Measurements from ENCODE around the gene KSR1.
A peak's percentile ranks its signal among the peaks of the same experiment; 100 is the strongest.

KSR1 gene

DNA sequence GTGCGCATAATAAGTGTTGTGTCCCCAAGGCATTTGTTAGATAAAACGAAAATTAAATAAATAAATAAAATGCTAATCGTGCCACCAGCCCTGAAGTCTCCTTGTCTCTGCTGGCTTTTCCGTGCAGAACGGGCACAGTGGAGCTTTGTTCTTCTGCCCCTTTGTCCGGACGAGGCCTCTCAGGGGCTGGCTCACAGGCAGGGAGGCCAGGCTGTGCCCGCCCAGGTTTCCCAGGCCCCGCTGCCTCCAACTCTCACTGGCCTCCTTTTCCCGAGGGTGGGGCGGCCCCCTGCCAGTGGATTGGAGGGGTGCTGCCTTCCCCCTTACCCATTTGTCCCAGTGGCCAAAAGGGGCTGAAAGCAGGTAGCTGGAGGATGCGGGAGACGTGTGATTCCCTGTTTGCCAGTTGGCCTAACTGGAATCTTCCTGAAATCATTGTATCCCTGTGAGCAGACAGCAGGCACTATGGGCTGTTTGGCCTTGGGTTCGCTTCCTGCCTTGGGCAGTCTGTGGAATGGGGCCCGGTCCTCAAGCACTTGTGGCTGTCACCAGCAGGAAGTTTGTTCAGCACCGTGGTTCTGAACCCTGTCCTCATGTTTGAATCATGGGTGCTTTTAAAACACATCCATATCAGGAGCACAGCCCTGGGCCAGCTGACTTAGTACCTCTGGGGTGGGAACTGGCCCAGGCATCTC is 64.4 kb downstream of the KSR1 start:
- no peak for DNase-seq

DNA sequence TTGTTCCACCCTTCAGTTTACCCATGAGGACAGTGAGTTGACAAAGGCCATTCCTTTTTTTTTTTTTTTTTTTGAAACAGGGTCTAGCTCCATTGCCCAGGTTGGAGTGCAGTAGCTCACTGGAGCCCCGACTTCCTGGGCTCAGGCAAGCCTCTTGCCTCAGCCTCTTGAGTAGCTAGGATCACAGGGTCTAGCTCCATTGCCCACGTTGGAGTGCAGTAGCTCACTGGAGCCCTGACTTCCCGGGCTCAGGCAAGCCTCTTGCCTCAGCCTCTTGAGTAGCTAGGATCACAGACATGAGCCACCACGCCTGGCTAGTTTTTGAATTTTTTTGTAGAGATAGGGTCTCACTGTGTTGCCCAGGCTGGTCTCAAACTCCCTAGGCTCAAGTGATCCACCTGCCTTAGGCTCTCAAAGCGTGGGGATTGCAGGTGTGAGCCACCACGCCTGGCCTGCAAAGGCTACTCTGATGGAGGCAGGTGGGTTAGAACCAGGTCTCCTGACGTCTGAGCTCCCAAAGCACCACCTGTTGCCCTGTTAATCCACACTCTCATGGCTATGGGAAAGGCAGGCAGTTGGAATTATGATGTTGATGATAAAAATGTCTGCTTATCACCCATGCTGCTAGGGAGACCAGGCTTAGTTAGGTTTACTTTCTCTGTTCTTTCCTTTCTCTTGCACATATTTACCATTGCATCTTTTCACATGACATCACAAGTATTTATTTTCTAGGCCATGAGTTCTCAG is 65.2 kb downstream of the KSR1 start:
- DNase-seq: no peak

DNA sequence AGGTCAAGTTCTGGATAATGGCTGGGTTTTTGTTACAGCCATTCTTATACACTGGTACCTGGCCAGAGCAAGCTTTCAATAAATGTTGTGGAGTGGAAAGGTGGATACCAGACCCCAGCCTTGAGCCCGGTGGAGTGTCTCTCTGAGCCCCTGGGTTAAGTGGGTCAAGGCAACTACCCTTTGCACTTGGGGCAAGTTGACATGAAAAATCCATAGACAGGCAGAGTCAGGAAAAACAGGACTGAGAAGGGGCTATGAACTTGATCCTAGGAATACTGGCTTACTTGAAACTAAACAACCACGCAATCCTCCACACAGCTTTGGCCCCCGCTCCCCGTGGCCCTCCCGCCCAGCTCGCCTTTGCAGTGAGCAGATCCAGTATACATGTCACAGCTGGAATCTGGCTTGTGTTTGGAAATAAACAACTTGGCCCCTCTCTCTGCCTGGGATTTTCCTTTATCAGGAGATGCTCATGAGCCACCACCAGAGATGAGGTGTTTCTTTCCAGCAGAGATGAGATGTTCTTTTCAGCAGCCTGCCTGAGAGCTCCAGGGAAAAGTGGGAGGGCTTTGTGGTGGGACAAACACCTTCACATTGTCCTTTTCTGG is 65.9 kb downstream of the KSR1 start:
- no peak for DNase-seq

DNA sequence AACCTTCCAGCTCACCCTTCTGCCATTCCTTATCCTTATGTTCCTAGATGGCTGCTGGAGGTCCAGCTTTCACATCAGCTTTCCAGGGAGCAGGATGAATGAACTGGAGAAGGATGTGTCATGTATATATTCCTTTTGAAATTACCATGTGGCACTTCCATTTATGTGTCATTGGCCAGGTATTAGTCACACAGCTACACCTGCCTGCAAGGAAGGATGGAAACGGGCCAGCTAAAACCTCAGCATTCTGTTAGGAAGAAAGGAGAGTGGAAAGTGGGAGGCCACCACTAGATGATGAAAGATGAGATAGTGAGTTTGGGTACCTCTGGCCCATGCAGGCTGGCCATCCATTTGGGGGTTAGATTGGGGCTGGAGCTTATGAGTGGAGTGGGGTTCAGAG is 67.5 kb downstream of the KSR1 start:
- no peak for DNase-seq

DNA sequence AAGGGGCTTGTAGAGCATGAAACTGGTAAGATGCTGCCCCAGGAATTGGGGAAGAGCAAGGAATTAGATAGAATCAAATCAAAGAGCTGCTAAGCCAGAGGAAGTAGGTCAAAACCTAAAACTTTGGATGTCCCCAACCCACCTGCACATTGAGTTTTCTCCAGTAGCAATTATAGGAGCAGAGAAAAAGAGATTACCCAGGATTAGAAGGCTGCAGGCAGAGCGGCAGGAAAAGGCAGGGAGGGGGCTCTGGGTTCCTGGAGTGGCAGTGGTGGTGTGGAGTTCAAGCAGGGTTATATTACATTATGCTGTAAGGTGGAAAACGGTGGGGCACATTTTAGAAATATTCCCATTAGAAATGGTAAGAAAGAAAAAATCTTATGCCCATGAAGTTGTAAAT is 68.3 kb downstream of the KSR1 start:
- no peak for DNase-seq

DNA sequence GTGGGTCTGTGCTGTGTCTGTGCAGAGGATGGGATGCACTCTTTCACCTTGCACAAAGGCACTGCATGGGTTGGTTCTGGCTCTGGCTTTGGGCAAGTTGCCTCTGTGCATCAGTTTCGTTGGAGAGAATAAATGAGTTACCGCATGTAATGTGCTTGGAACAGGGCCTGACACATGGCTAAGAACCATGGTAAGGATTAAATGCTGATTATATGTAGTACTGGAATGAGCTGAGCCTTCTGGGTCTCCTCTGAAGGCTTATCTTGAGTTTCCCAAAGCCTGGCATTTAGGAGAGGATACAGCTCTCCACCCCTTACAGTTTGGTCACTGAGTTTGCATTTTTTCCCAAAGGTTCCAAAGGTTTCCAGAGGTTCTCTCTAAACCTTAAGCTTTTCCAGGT is 69.1 kb downstream of the KSR1 start:
- no peak for DNase-seq

DNA sequence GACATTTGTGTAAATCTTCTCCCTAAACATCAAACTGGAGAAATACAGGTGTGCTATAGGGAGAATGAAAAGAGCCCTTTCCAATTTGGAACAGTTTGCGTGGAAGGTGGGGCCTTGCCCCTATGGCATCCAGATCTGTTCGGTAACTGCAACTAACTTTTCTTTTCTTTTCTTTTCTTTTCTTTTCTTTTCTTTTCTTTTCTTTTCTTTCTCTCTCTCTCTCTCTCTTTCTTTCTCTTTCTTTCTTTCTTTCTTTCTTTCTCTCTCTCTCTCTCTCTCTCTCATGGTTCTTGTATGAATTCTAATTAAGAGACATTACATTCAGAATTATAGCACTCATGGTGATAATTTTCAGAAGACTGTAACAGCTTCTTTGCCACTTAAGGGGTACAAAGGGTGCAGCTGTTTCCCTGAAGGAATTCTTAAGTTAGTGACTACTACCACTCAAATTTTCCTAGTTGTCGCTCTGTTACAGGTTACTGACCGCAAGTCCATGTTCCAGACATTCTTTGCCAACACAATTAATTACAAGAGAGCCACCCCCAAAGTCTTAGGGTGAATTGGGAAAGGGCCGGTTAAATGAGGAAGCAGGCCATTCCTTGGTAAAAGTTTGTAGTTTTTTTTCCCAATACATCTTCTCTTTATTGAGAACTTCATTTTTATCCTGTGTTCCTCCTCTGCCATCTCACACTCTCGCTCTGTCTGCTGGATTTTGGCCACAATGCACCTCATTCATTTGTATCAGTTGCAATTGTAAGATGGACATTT is 69.8 kb downstream of the KSR1 start:
- DNase-seq: no peak

DNA sequence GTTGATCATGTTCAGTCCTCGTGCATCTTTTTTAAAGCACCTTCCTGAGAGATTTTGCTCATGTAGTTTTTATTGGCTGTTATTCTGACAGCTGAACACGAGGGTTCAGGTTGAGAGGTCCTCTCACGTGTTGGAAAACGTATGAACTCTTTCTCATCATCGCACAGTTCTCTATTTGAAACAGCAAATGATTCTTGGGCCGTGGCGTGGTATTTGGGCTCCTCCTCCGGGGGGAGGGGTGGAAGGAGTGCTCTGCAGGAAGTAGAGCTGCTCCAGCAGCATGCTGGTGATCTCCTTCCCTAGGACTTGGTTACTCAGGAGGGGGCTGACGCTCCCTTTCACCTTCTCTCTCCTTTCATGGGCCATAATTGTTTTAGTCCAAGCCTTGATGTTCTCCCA is 70.4 kb downstream of the KSR1 start:
- no peak for DNase-seq

DNA sequence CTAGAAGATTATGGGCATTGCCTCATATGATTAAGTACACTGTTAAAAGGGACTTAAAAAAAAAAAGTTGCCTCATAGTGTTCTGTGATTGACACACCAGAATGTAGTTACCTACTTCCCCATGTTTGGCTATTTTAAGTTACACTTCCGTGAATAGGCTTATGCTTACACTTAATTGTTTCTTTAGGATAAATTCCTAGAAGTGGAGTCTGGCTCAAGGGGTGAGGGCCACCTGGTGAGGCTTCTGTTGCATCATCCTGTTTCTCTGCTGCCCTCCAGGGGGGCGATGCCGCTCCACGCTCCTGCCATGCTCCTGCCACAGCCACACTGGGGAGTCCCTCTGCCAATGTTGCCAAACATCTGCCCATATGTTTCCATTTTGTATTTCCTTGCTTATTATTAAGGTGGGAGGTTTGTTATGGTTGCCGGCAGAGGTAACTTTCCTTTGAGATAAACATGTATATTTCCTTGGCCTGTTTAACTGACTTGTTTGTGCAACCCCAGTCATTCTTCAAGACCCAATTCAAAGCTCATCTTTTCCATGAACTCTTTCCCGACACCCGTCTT is 73.1 kb downstream of the KSR1 start:
- DNase-seq: peak; percentile 78

DNA sequence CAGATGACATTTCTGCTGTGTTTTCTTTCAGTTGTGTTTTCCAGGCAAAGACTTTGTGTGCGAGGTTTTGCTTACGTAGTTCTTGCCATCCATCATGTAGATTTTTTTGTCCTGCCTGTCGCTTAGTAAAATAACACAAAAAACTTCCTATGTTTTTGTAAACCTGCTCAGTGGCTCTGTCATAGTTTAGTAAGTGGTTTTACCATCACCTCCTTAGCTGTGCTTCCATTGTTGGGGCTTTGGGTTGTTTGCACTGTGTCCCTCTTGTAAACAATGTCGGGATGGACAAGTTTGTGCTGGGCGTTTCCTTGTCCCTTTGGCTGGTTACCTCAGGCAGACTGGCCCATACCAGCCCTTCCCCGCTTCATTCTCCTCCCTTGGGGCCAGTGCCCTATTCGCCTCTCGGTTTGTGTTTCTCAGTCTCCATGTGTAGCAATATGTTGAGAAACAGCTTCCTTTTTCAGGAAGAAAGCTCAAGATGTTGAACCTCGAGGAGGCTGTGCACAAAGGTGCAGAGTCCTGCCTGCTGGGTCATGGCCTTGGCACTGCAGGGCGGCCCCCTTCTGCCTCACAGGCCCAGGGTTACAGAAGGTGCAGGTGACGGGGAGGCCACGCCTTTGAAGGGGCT is 74.6 kb downstream of the KSR1 start:
- DNase-seq: peak; percentile 72

DNA sequence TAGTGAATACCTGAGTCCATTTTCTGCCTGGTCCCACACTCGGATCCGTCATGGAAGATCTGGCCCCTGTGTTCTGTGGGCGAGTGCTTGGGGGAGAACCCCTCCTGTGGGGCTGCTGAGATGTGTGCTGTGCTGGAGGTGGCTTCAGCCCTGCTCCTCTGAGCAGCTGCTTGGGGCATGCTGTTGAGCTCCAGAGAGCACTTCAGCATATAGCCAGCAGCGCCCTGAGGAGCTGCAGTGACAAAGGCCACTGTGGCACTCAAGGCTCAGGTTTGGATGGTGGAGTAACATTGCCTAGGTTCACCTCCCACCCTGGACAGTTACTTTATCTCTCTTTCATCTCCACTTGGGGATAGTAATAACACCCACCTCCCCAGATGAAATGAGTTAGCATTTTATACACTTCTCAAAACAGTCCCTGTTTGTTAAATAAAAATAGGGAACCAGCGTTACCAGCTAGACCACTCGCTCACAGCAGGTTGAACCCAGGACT is 75.3 kb downstream of the KSR1 start:
- DNase-seq: peak; percentile 35

DNA sequence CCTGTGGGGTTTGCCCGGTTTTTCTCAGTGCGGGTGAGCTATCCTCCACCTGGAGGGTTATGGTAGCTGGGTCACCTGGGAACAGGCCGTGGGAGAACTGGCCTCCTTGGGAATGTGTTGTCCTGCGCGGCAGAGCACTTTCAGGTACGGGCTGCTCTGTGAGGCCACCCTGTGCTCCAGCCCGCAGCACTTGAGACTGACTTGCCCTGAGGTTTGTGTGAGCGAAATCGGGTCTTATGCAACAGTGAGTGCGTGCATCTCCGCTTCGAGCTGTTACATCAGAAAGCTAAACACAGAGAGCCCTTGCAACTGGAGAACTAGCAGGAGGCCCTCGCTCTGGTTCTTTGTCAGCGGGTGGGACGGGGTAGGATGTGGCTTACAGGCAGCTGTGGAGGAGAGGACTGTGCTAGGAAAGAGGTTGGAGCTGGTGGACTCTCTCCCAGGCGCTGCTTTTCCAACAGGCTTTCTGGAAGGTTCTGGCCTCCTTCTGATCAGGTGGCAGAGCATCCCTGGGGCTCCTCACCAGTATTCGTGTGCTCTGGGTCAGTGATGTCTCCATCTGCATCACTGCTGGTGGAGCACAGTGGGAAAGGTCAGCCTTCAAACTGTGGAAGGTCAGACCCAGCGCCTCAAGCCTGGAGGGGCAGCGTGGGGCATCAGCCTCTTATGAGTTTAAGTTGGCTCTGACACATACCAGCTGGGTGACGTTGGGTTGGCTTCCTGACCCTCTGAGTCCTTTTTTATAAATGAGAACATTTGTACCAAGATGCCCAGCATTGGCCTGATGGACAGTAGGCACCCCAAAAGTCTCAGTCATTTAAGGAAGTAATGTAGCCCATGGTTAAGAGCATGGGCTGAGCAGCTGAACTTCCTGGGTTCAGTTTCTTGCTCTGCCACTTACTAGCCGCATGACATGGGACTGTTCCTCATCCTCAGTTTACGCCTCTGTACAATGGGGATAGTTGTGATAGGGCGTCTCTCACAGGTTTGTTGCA is 76.3 kb downstream of the KSR1 start:
- DNase-seq: peak; percentile 76

DNA sequence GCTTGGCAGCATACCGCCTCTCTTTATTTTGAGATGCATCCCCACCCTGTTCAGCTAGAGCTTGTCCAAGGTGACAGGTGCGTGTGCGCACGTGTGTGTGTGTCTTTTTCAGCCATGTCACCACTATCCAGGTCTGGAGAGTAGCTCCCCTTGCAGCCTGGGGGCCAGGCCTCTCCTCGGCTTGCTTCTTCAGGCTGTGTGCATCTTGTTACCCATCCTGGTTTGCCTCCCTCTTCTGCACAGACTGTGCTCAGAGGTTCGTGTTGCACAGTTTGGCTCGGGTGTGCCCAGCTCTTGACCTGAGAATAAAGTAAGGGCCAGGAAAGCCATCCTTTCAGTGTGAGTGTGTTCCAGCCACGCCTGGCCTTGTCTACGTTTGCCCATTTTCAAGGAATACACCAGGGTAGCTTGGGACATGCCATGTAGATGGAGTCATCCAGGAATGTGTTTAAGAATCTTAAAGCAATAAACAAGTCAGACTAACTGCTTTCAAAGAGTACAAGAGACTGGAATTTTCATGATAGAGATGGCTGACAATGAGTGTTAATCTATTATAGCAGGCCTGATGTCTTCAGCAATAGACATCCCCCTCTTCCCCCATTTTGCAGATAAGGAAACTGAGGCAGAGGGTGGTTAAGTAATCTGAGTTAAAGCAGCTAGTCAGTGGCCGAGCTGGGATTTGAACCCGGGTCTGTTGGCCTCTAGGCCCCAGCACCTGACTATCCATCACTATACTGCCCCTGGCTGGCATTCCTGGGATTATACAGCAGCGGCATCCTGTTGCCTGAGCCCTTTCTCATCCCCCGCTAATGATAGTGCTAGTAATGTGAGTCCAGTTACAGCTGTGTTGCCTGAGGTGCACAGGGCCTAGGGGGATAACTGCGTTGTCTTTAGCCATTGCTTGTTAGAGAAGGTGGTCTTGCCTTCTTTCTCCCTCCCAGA is 77.9 kb downstream of the KSR1 start:
- DNase-seq: no peak

DNA sequence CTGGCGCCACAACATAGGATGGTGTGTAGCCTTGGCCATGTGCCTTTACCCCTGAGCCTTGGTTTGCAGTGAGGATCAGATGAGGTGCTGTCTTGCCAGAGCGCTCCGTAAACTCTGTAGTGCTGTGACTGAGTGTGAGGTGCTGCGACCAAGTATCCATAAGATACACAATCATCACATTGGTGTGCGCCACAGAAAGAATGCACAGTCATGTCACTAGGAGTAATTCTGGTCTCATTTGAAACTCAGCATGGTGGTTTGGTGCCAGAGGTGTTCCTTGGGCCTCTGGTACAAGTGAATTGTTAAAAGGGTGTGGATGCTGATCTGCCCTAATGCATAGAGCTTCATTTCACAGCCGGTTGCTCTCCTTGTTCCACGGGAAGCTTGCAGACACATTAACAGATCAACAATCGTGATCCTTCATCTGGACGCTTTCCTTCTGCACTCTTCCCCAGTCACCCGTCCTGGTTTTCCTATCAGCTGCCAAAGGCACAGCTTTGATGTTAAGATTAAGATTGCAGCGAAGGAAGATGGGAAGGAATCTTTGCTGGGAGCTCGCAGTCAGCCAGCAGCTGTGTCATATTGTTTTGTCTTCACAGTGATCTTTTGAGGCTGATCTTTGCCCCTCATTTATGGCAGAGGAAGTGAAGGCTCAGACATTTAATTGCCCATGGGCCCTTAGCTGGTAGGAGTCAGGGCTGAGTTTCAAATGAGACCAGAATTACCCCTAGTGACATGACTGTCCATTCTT is 79.1 kb downstream of the KSR1 start:
- DNase-seq: no peak

DNA sequence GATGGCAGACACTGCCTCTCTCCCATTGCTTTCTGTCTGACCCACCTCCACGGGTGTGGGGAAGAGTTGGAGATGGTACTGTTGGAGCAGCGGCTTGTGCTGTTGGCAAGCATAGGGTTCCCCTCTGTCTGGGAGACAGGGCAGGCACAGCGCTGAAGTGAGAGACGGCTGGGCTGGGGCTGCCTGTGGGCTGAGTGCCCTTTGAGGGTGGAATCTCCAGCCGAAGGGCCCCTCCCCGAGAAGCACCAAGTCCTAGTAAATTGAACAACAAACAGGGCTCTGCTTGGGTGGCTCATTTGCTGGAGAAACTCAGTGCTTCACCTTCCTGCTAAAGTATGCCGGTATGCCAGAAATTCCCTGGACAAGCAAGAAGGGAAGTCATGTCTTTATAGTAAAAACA is 79.7 kb downstream of the KSR1 start:
- no peak for DNase-seq

DNA sequence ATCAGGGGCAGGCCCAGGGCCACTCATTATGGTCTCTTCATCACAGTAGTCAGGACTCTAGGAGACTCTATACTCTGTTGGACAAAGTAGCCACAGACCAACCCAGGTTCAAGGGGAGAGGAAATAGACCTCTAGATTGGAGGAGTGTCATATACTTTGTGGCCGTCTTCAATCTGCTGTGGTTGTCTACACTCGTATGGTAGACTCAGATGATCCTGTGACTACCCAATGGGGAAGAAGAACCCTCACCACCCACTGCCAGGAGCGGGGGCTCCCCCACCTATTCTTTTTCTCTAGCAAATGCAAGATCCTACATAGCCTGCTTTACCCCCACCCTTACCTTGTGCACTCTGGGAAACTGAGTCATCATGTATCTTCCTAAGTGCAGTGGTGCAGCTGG is 80.5 kb downstream of the KSR1 start:
- no peak for DNase-seq

DNA sequence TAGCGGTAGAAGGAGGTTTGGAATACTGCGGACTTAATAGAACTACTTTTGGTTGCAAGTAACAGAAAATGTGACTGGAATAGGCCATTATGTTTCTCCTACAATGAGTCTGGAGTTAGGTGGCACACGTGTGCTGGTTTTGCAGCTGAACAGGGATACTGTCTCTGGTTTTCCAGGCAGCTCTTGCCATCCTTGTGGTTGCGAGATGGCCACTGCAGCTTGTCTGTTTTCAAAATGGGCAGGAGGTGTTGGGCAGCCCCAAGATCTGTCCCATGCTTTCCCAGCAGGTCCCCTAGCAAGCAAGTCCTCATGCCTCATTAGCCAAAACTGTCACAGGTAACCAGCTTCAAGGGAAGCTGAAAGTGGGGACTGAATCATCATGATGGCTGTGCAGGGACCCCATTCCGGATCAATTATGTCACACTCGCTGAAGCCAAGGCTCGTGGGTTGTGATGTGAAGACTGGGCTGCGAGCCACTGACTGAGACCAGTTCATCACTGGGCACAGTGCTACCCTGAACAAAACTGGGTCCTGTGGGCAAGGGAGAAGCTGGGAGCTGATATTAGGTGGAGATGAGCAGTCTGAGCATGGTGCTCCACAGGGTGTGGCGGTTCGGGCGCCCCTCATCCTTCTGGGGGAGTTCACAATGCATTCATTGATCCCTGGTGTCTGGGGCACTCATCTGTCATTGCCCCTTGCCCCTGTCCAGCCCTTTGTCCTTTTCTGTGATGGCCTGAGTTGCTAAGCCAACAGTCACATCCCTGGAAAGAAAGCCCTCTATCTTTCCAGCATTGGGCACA is 82.1 kb downstream of the KSR1 start:
- no peak for DNase-seq

DNA sequence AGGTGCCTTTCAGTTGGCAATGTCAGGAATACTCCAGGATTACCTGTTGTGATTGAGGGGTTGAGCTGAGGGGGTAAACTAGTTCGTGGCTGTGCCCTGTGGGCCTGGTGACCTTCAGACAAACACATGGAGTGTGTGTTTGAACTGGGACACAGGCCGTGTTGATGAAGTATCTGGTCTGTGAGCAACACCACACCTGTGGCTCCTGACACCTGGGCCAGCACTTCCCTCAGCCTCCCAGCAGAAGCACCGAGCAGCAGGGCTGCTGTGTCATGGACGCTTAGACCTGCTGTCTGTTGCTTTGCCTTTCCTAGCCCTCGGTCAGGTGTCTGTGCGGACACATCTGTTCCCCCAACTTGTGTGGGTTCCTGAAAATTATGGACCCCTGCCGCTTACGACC is 82.9 kb downstream of the KSR1 start:
- DNase-seq: no peak
